Kidney capillary endothelial cell (primary cell): ENCODE data around the gene ARHGAP18.

Source experiments
- DNase-seq: peaks from one replicate; pipeline ENCODE4 v3.0.0-alpha.2; 2018; ENCODE audit warnings: low spot score

The ARHGAP18 gene

DNA sequence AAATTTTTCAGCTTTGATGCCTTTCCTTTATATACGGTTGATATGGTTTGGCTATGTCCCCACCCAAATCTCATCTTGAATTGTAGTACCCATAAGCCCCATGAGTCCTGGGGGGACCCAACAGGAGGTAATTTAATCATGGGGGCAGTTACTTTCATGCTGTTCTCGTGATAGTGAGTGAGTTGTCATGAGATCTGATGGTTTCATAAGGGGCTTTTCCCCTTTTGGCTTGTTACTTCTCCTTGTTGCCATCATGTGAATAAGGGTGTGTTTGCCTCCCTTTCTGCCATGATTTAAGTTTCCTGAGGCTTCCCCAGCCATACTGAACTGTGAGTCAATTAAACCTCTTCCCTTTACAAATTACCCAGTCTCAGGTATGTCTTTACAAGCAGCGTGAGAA is 66.8 kb downstream of the ARHGAP18 start:
- no peak for DNase-seq

DNA sequence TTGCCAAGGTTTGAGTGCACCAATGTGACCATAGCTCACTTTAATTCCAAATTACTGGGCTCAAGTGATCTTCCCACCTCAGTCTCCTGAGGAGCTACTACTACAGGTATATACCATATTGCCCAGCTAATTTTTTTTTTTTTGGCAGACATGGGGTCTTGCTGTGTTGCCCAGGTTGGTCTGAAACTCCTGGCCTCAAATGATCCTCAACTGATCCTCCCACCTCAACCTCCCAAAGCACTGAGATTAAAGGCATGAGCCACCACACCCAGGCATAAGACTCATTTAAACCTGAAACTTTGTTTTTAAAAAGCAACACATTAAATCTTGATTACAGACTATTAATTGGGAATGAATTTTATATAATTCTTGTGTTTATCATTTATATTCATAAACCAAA is 67.7 kb downstream of the ARHGAP18 start:
- no peak for DNase-seq

DNA sequence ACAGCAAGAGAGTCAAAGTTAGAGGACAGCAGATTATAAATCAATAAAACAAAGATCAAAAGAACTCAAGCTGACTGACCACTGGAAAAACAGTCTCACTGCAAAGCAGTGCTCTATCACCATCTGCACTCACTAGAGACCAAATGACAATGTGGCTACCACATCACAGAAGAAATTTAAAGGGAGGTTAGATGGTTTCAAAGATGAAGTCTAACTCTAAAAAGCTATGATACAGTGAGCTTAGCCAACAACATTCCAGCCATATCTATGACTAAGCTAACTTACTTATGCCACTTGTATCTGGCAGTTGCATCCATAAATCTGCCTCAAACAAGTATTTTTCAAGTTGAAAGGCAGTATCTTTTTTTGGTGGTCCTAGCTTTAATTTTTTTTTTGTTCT is 68.6 kb downstream of the ARHGAP18 start:
- no peak for DNase-seq

DNA sequence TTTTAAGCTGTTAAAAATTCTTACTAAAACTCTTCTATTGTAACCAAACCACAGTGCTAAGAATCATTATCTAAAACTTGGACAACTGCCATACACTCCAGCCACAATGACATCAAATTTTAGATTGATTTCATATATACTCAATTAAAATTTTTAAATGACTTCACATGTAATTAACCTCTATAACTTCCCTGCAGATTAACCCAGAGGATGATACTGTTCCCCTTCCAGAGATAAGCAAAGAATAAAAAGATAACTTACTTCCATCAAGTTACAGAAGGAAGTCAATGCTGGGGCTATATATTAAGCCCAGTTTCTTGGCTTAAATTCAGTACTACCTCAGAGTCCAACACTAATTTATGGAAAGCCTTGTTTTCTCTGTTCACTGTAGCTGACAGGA is 71.3 kb downstream of the ARHGAP18 start:
- DNase-seq: no peak

DNA sequence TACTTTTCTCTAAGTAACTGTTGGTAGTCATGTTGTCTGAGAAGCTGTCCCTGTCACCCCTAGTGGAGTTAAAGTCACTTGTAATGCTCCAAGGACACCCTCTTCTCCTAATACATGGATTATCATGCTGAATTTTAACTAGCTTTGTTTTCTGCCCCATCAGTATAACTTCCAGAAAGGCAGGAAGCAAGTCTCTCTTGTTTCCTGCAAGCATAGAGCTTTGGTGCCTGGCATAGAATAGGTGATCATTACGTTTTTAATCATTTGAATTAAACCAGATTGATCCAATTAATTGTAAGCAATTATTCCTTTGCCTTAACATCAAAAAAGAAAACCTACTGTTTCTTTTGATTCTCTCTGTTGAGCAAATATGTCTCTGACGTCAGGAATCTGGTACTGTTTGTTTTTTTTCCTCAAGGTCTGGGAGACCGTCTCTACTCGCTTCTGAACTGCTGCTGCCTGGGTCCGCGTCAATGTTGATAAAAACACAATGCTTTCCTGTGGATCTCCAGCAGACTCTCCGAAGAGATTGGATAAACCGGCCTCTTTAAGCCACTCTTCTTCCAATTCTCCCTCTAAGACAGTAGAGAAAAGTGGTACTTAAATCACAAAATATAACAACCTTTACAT is 71.8 kb downstream of the ARHGAP18 start:
- DNase-seq: no peak

DNA sequence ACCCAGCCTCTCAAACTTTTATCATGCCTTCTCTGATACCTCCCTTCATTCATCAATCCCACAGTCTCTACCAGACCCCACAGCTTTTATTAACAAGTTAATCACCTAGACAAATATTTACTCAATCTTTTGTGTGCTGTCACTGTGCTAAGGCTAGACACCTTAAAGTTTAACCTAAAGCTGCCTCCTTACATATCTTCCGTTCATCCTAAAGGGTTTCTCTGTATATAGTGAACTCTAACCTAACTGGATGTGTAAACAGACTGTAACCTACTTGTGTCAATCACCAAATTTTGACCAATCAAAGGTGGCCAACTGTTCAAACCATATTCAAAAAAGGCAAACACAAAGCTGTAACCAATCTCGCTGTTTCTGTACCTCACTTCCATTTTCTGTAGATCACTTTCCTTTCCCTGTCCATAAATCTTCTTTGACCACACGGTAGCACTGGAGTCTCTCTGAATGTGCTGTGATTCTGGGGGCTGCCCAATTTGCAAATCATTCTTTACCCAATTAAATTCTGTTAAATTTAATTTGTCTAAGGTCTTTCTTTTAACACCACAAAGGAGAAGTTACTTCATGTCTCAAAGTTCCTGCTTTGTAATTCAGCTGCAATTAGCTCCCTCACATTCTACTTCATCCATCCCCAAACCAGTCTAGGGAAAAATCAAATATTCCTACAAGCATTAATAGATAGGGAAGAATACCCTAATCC is 72.5 kb downstream of the ARHGAP18 start:
- DNase-seq: no peak

DNA sequence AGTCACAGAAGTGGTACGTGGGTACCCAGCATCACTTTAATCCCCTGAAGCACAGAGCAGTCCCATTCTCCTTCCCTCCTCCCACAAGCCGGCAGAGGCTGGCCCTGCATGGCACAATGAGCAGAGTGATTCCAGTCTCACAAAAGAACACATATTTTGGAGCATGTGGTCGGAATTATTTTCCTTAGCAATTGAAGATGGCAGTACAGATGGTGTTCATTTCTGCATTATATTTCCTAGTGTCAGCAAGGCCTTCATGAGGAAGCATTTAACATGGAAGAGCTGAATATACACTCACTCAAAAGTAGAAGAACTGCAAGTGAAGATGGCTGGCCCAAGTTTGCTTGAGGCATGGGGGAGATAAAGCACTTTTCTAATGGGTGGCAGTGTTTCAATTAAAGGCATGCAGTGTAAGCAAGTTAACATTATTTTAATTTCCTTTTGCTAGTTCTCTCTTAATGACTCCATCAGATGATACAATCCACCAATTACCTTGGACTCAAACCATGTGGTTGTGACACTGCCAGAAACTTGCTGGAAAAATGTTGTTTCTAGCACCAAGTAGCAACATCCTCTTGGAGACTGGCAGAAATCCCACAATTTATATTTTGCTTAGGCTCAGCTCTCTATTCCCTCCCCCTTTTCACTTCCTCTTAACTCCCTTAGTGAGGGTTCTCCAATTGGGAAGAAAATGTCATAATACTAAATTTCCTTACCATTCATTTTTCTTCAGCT is 74.4 kb downstream of the ARHGAP18 start:
- no peak for DNase-seq

DNA sequence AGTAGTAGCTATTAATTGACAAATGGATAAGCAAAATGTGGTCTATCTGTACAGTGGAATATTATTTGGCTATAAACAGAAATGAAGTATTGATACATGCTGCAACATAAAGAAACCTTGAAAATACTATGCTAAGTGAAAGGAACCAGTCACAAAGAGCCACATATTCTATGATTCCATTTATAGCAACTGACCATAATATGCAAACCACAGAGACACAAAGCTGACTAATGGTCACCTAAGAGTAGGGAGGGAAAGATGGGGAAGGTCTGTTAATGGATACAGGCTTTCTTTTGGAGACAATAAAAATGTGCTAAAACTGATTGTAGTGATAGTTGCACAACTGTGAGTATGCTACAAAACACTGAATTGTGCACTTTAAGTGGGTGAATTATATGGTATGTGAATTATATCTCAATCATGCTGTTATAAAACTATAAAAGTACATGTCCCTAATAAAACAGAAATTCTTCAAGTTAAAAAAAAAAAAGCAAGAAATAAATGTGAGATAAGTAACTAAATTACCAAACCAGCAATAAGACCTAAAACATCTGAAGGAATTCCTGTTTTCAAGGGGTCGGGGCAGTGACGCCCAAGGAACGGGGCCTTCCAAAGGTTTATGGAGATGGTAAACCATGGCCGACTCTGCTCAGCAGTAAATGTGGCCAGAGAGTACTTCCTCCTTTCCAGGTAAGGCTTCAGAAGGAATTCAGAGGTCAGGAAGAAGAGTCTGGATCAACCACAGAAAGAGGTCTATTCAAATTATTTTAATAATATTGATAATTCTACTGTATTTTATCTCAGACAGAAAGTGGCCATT is 75.4 kb downstream of the ARHGAP18 start:
- DNase-seq: no peak

DNA sequence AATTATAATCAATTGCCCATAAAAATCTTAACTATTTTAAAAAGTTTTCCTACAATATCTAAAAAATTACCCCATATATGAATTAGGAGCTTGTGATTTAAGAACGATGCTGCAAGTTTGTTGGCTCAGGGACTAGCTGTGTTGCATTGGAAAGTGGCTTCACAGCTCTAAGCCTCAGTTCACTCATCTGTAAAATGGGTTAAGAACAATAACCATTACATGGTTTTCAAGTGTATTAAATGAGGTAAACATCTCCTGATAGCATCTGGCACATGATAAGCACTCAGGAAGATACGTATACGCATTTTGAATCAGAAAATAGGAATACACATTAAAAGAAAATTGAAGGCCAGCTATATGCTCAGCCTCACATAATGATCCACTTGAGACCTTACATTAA is 76.4 kb downstream of the ARHGAP18 start:
- no peak for DNase-seq

DNA sequence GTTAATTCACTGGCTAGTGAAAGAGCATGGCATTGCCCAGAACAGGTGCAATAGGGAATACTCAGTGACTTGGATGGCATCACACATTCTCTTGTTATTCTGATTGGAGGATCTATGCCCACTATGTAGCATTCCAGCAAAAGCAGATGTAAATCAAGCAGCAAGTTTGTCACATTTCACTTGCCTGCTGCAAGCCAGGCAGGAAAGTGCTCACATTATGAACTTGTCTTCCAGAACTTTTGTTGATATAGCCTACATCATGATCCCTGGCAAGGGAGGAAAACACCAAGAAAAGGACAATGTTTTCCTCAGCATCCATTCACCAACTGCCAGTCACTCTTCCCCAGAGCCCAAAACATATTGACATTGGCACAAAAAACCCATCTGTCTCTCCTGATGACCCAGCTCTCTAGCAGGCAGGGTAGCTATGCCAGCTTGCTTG is 77.8 kb downstream of the ARHGAP18 start:
- no peak for DNase-seq

DNA sequence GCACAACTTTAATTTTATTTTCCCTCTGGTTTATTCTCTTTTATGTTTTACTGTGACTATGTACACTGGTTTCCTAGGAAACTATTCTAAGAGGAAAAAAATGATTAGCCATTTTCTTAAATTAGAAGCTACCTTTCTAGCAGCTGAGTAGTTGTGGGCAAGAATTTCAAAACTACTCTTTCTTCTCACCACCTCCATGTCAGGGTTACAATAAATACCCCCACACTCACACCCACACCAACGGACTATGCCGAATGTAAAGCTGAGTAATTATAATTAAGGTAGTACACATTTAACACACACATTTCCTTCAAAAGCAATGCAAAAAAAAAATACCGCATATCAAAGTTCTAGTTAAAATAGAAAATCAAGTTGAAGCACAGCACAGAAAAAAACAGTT is 78.9 kb downstream of the ARHGAP18 start:
- no peak for DNase-seq

DNA sequence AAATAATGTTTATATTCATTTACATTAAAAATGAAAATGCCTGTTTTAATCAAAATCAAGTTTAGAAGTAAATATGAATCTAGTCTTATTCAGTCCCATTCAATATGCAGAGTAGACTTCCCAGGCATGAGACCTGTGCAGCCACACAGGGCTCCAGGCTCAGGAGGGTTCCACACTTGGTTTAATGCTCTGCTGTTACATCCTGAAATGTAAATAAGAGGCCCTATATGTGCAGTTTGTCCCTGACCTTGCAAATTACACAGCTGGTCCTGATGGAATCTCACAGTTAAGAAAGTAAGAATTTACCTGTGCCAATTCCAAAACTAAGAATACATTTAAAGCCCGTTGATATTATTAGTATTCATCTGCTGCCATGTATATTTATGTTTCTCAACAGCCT is 79.4 kb downstream of the ARHGAP18 start:
- no peak for DNase-seq

DNA sequence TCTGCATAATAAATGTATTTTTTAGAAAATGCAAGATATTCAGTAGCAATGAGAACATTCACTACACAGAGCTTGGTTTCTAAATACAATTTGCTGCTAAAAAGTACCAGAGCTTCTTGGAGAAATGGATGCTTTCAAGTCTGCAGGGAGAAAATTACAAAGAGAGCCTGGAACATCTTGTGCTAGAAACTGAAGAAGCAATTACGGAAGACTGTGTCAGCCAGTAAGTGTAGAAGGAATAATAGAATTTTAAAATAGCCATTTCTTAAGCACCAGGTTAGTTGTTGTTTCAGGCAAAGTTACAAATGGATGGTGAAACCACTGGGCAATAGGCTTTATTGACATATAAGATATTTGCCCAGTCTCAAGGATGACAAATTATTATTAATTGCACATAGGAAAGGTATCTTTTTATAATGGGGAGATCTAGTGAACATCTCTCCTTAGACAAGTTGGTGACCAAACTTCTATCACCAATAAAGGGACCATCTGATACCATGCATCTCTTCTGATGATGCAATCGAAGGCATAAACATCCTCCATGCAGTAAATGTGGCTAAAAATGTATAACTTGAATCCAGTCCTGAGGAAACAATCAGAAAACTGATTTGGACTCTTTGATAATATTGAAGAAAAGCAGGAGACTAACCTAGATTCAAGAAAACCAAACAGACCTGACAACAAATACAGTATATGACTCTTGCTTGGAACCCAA is 81.7 kb downstream of the ARHGAP18 start:
- DNase-seq: no peak

DNA sequence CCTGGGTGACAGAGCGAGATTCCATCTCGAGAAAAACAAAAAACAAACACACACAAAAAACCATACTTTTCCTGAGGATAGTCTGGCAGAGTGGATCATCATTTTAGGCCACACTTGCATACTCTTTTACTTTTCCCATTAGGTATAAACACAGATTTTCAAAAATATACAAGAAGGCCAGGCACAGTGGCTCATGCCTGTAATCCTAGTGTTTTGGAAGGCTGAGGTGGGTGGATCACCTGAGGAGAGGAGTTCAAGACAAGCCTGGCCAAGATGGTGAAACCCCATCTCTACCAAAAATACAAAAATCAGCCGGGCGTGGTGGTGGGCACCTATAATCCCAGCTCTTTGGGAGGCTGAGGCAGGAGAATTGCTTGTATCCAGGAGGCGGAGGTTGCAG is 85.5 kb downstream of the ARHGAP18 start:
- DNase-seq: no peak

DNA sequence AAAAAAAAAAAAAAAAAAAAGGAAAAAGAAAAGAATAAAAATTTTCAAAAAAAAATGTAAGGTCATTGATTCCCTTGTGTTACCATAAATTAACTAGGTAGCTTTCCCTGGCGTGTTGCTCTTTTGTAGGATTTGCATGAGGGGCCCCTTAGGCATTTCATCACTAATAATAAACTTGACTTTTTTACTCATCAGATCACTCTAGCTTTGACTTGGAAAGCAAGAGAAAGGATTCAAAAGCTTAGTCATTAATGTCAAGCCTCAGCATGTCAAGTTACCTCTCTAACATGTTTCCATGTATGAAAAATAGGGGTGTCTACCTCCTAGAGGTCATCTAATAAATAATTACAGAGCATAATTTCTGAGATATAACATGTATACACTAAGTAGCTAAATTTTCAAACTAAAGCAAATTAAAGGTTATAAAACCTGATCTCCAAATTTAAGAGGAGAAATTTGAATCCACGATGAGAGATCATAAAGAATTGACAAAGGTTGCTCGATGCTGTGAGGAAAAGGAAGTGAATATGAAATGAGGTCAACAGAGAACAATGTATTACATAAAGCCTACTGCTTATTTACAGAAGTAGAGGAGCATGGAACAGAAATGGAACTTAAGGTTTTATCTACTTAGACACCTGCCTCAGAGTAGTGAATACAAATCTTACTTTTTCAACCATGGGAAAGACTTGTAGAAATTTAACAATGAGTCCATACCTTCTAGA is 86.8 kb downstream of the ARHGAP18 start:
- peak; percentile 43 for DNase-seq

DNA sequence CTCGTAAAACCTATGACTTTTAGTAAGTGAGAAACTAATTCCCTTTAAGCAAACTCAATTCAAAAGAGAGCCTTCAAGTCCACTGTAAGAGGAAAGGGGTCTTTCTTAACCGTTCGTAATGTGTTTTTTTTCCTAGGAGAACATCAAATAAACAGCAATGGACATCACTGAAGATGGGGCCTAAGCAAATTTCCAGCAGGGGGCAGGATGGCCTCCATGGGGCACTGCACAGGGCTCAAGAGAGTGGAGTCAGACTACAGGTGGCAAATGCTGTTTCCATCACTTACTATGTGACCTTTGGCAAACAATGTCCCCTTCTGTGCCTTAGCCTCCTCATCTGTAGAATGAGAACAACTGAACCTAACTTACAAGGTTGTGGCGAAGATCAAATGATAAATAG is 88.7 kb downstream of the ARHGAP18 start:
- DNase-seq: no peak

DNA sequence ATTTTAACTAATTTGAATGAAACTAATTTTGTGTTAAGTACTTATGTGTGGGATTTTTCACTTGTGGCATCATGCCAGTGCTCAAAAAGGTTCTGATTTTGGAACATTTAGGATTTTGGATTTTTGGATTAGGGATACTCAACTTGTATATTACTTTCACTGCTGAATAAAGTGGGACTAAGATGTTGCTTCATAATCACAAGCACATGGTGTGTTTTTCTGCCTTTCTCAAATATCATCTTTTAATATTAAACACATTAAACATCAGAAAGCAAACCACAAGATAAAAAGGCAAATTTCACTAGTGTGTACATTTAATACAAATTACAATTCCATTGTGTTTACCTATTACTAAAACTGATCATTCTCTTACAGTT is 89.8 kb downstream of the ARHGAP18 start:
- DNase-seq: no peak

DNA sequence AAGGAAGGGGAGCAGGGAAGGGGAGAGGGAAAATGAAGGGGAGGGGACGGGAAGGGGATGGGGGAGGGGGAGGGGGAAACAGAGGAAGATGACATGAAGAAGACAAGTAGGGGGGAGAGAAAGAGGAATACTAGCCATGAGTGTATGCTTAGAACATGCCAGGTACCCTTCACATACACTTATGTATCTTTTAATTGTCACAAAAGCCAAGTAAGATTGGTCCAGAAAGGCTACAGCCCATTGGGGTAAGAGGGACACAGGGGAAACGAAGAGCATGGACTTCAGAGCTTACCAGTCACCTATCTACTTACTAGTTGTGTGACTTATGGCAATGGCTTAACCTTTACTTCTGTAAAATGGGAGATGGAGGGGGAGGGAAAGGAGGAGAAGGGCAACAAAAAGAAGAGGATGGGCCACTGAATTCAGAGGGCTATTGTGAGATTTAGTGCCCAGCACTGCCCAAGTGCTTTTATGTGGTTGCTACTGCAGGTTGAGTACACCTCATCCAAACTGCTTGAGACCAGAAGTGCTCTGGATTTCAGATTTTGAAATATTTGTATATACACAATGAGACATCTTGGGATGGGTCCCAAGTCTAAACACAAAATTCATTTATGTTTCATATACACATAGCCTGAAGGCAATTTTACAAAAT is 90.3 kb downstream of the ARHGAP18 start:
- DNase-seq: no peak

DNA sequence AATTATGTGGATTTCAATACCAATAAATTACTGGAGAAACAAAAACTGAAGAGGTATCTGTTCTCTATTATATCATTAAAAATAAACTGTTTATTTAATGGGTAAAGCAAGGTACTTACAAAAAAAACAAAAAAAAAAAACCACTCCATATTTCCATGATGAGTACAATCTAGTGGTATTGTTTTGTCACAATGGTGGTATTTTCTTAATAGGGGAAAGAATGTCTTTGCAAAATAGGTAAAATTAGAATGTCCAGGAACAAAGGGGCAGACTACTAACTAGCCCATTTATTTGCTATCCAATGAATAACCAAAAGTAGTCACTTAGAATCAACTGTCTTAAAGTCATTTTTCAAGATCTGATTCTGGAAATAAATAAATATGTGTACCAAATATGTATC is 92.0 kb downstream of the ARHGAP18 start:
- no peak for DNase-seq

DNA sequence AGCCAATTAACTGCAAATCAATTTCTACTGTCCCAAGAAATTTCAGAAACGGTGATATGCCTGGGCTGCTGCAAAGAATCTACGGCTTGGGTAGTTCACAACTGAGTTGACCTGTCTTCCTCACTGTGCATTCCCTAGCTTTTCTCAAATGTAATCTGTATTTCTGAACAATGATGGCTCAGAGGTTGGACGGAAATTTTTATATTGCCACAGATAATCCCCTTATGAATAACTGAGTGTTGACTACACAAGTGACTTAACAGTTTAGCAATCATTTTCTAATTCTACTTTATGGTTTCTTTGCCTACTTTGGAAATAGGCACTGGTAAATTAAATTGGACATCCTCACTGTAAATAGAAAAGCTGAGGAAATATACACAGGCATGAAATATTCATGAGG is 94.5 kb downstream of the ARHGAP18 start:
- DNase-seq: no peak

DNA sequence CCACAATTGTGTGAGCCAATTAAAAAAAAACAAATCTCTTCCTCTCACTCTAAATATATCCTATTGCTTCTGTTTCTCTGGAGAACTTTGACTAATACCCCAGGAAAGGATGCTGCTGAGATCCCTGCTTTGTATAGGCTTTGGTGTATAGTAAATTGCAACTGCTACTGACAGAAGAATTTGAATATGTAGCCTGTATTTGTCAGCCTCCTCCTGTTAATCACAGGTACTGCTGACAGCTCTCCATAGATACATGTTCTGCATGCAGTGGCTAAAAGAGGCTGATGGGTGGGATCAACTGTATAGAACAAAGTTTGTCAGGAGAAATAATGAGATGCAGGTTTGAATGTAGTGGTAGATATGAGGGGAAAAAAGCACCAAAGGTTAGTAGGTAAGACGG is 95.0 kb downstream of the ARHGAP18 start:
- no peak for DNase-seq
